ENCODE results near the gene SLC25A22.

DNA sequence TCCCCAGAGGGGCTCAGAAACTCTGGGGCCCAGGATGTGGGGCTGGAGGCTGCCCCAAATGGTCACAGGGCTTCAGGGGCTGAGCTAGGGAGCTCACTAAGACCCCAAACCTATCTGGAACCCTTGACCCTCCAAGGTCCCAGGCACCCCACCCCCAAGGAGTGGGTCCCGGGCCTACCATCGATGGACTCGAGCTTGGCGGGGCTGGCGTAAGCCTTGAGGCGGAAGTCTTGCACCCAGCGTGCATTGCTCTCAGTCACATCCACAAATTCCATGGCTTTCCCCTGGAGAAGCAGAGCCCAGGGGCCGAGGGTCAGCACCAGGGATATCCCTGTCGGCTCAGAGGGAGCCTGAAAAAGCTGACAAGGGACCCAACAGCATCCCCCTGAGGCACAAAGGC is 24.3 kb downstream of the SLC25A22 start:
- TF ChIP-seq, protein P1, sequence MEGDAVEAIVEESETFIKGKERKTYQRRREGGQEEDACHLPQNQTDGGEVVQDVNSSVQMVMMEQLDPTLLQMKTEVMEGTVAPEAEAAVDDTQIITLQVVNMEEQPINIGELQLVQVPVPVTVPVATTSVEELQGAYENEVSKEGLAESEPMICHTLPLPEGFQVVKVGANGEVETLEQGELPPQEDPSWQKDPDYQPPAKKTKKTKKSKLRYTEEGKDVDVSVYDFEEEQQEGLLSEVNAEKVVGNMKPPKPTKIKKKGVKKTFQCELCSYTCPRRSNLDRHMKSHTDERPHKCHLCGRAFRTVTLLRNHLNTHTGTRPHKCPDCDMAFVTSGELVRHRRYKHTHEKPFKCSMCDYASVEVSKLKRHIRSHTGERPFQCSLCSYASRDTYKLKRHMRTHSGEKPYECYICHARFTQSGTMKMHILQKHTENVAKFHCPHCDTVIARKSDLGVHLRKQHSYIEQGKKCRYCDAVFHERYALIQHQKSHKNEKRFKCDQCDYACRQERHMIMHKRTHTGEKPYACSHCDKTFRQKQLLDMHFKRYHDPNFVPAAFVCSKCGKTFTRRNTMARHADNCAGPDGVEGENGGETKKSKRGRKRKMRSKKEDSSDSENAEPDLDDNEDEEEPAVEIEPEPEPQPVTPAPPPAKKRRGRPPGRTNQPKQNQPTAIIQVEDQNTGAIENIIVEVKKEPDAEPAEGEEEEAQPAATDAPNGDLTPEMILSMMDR (IDR thresholded peaks at IDR 0.05): no peak
- no peak for TF ChIP-seq POLR2A (IDR thresholded peaks at IDR 0.05)

Measured in body of pancreas (tissue), 4 donors.